Epidermal melanocyte (primary cell): ENCODE results near the gene KRTAP5-3.
"Not testable (repeated sequence)": the region's sequence is repeated elsewhere in the genome, so short reads cannot be mapped to it uniquely, and the experiment has no call there.

ENCODE experiments used
- DNase-seq: peaks from one replicate; pipeline ENCODE4 v3.0.0; 2011; ENCODE audit warnings: low spot score; ENCODE audit not compliant: insufficient read length

The KRTAP5-3 gene, protein sequence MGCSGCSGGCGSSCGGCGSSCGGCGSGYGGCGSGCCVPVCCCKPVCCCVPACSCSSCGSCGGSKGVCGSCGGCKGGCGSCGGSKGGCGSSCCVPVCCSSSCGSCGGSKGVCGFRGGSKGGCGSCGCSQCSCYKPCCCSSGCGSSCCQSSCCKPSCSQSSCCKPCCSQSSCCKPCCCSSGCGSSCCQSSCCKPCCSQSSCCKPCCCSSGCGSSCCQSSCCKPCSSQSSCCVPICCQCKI

DNA sequence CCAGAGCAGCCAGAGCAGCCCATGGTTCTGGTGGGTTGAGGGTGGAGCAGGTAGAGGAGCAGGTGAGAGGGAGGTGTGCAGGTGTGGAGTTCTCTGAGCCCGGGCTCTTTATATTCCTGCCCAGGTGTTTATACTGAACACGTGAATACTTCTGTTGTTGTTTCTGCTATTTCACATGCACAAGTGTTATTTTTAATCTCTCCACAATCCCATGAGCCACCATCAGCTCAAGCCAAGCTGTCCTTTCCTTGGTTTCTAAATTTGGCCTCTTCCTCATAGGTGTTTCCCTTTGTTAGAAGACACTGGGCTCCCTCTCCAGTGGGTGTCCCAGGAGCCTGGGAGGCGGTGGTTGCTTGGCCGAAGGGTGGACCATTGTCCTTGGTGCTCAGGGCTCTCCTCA, at the start of gene KRTAP5-3:
Gene KRTAP5-3, minus strand, starts transcription at position 101 of the 400 bp plus-strand sequence. Its CDS starts 78 bp downstream, at position 23.
- DNase-seq, result no peak

DNA sequence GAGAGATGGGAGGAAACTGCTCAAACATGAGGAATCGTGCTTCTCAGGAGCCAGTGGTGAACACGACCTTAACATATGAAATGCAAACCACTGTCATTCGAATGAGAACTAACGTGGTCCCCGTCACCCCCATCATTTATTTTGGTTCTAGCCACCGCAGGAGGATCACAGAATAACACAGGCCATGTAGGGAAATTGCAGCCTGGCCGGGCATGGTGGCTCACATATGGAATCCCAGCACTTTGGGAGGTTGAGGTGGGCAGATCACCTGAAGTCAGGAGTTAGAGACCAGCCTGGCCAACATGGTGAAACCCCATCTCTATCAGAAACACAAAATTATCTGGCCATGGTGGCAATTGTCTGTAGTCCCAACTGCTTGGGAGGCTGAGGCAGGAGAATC, 48.4 kb upstream of the KRTAP5-3 start:
- DNase-seq, result no peak

DNA sequence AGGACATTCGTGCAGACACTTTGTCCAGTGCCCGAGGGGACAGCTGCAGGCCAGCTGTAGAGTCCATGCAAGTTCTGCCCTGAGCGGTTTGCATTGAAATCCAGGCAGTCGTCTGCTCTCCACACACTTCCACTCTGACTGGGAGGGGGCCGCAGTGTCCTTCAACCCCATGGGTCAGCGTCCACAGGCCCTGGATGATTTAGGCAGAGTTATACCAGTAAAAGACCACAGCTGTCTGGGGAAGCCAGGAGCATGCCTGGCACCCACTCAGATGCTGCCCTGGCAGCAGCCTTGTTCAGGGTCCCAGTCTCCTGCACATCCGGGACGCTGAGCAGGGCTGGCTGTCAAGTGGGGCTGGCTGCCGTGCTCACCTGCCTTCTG, 47.8 kb upstream of the KRTAP5-3 start:
- DNase-seq, result no peak

DNA sequence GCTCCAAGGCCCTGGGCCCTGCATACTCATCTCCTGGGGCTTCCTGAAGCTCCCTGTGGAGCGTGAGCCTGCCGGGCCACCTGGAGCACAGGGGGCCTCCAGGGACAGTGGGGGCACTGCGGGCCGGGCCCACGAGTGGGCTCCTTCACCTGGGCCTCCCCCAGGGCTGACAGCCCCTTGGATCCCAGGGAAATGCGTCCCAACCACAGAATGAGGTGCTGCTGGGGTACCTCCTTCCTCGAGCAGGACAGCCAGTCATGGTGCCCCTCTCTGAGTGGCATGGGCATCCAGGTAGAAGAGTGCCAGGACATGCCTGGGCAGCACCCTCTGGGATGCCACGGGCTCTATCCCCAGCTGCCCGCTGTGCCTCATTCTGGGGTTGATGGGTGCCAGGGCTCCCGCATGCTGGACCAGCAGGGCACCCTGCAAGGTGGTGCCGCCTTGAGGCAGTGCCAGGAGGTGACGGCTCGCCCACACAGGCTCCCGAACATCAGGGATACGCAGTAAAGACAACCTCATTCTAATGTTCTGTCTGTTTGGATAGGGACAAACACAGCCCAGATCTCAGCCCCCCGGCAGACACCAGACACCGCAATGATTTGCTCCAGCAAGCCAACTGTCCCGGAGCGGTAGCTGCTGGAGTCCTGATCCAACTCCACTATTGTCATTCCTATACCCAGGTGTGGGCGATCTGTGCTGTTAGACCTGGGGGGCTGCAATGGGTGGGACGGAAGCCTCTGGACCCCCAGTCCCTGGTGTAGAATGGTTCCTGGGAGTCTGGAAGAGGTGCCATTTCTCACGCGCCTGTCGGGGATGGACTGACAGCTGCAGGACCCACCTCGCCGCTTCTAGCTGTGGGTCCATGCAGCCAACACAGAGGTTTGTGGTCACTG, 47.2 kb upstream of the KRTAP5-3 start:
- DNase-seq, result no peak

- DNase-seq, result no peak
These were observed 46.3 kb upstream of the KRTAP5-3 start for GRCh38 chr11:1654388-1655167.

DNA sequence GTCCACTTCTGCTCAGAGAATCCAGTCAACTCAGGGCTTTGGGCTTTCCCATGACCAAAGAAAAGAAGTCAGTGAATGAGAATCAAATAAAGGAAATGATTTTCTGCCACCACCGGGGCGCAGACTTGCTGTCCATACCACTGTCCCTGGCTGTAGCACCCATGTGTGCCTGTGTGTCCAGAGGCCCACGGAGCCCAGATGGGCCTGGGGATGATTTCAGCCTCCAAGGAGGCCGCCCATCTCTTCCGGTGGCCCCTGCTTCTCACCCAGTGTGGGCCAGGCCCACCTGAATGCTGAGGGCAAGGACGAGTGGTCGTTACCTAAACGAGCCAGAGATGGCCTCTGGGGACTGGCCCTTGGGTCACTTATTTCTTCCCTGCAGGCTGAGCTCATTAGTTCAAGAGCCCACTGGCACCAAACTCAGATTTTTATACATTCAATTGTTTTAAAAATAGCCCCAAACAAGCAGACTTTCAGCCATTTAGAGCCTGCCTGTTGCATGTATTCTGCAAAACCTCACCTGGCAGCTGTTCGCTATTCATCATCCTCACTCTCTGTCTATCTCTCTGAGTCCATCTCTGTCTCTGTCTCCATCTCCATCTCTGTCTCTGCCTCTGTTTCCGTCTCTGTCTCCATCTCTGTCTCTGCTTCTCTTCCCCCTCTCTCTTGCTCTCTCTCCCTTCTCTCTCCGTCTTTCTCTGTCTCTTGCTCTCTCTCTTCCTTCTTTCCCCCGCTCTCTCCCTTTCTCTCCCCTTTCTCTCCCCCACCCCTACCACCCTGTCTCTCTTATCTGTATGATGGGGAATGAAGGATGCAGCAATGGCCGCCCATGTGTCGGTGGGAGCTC, 45.5 kb upstream of the KRTAP5-3 start:
- DNase-seq, result no peak

DNA sequence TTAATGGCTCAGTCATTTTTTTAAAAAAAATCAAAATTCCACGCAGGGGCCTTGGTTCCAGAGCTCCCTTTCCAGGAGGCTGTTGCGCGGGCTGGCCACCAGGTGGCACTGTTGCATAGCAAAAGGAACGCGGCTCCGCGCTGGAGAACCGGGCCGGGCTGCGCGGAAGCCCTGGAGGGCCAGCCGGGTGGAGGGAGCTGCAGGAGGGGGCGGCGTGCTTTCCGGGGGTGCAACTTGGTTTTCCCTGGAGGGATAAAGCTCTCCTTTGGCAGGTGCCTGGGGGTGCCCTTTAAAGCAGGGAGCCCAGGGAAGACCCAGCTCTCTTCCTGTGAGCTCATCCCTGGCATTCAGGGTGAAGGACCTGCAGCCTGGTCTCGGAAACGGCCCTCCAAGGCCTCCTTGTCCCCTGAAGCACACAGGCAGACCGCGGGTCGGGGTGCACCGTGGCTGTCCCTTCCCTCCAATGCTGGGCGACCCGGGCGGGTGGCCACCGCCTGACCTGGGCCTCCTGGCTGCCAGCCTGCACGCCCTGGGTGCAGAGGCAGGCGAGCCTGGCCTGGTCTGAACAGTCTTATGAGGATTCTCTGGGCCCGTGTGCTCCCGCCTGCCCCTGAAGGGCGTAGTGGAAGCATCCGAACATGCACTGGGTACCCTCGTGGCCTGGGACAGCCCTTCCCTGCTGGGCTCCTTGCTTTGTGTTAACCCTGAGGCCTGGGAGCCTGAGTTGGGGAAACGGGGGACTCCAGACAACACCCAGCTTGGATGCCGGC, 44.7 kb upstream of the KRTAP5-3 start:
- DNase-seq, result peak; percentile 91

DNA sequence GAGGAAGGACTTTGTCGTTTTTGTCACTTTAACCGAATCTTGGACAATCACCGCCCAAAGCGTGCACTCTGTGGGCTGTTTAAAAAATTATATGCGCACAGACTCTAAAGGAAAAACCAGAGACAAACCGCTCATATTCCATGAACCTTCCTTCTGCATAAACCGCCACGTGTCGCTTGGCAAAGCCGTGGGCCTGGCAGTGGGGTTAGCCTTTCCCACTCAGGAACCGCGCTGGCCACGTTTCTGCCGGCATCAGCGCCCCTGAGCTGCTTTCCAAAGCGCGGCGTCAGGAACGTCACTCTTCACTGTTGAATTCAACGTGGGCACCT, 44.1 kb upstream of the KRTAP5-3 start:
- DNase-seq, result no peak

DNA sequence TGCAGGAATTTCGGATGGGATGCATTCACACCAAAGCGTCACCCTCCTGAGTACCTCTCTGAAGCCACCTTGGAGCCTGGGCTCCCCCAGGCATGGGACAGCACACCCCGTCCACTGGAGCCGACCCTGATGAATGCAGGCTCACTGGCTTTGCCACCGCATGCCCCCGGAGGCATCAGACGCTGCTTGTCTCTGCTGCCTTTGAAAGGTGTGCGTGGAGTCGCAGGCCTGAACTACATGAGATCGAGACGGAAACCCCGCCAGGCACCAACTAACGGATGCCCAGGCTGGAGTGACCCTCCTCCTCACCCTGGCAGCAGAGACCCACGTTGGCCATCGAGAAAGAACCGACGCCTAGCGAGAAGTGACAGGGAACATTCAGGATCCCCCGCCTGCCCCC, 43.8 kb upstream of the KRTAP5-3 start:
- DNase-seq, result no peak

- no peak for DNase-seq
These were observed 43.2 kb upstream of the KRTAP5-3 start for GRCh38 chr11:1651411-1651980.

DNA sequence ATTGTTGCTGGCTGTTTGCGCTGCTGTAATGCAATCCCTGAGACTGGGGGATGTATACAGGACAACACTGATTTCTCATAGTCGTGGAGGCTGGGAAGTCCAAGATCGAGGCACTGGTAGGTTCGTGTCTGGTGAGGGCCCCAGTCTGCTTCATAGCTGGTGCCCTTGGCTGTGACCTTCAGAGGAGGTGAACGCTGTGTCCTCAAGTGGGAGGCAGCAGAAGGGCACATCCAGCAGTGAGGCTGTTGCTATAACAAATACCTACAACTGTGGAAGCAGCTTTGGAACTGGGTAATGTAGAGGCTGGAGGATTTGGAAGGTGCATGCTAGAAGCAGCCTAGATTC, 42.6 kb upstream of the KRTAP5-3 start:
- DNase-seq, result no peak

- no peak for DNase-seq
These were observed 42.0 kb upstream of the KRTAP5-3 start for GRCh38 chr11:1650034-1650917.

DNA sequence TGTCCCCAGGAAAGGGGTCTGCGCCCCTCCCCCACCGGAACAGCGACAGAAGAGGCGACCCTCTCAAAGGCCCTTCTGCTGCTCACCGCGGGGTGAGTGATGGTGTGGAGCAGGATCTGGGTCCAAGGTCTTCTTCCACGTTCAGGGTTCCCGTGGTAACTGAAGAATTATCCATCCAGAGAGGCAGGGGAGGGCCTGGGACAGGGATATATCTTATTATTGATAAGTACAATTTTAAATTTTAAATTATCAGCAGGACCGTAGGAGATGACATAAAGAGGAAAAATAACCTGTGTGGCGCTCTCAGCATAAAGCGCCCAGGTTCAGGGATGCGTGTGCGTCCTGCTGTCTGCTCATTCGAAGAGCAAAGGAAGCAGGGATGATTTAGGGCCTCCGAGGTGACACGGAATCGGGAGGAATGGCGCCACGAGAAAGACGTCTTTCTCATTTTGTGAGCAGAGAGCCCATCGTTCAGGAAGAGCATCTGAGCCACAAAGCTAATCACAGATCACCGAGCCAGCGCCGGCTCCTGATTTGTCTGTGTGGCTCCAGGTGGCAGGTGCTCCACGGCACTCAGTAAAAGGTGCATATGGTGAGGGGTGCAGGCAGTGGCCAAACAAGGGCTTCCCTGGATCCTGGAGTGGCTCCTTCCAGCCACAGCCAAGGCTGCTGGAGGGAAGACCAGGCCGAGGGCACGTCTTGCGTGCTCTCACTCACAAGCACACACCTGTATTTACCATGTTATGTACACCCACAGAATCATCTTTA, 40.6 kb upstream of the KRTAP5-3 start:
- no peak for DNase-seq

GRCh38 chr11:1647901-1648652, 39.8 kb upstream of the KRTAP5-3 start:
- DNase-seq, result no peak

DNA sequence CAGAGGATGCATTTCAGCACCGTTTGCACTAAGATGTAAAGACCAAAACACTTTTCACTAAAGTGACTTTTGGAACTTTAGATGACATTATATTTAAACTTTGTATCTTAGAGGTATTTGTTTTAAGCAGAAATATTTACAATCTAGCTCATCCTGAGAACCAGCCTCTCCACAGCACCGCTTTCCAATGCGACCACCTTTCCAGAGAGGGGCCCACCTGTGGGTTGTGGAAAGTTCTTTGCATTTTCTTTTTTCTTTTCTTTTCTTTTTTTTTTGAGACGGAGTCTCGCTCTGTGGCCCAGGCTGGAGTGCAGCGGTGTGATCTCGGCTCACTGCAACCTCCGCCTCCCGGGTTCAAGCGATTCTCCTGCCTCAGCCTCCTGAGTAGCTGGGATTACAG, 38.3 kb upstream of the KRTAP5-3 start:
- DNase-seq, result not testable (repeated sequence)

- no peak for DNase-seq
These were observed 37.1 kb upstream of the KRTAP5-3 start for GRCh38 chr11:1645357-1645821.

GRCh38 chr11:1644601-1645356, 36.5 kb upstream of the KRTAP5-3 start:
- DNase-seq, result no peak
